GM19023 (cell line): ENCODE data around the gene SLC6A7.

Experiments
- ATAC-seq: cut with Tn5 transposase; IDR thresholded peaks from one replicate; pipeline ENCODE4 v1.9.1; 2021; ENCODE audit warnings: mild to moderate bottlenecking, moderate library complexity; ENCODE audit not compliant: unreplicated experiment

SLC6A7 gene

DNA sequence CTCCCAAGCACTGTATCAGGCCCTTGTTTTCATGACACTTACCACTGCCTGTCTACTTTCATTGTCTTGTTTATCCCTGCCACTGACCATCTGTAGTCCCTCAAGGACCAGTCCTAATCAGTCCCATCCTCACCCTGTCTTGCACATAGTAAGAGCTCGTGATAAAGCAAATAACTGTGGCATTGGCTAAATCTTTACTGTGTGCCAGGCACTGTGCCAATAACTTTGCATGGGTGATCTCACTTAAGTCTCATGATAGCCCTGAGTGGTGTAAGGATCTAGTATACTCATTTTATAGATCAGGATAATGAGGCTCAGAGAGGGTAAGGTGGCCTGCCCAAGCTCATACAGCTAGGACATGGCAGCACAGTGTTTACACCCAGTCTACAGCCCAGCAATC is 17.7 kb upstream of the SLC6A7 start:
- no peak for ATAC-seq

DNA sequence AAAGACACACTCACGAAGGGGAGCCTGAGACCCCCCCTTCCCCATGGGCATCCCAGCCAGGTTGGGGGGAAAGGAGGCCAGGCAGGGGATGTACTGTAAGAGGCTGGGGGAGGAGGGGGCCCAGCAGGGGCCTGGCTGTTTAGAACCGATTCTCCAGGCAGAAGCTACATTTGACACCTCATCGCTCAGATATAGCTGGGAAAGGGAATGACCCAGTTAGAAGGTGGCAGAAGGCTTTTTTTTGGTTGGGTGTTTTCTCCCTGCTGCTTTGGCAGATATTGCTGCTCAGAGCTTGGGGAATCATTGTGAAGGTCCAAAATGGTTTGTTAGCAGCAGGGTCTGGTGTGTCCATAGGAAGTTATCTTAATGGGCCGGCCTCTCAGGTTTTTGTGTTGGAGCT is 17.3 kb upstream of the SLC6A7 start:
- ATAC-seq = no peak

DNA sequence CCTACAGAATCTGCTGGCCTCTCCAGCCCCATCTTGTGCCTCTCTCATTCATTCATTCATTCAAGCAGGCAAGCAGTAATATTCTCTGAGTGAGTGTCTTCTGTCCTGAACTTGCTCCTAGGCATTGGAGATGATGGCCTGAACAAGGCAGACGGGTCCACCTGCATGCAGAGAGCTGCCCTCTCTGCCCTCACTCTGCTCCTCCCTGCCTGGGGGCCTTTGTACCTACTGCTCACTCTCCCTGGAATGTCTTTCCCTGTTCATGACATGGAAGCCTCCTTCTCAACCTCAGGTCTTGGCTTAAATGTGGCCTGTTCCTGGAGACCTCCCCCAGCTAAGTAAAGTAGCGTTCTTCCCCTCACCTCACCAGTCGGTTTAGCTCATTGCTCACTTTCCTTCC is 16.7 kb upstream of the SLC6A7 start:
- no peak for ATAC-seq

DNA sequence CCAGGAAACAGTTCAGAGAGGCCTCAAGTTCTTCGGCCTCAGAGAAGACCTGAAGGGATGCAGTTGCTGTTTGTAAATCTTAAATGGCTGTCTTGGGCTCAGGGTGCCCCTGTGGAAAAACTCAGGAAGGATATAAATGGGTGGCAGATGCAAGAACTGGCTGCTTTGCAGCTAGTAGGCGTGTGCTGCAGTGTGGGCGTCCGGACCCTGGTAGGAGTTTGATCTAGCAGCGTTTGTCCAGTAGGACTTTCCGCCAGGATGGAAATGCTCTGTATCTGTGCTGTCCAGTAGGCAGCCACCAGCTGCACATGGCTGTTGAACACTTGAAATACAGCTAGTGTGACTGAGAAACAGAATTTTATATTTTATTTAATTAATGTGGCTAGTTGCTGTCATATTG is 15.6 kb upstream of the SLC6A7 start:
- no peak for ATAC-seq

DNA sequence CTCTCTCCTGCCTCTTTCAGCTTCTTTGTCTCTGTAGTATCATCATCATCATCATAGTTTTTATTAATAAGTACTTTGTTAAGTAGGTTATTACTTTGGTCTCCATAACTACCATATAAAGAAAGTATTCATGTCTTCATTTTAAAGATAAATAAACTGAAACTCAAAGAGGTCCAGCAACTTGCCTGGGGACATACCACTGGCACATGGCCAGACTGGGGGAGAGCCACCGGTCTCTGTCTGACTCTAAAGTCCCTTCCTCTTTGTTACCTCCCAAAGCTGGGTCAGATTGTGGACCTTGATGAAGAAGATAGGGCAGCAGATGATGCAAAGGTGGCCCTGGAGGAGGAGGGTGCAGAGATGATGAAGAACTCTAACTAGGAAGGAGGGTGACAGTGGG is 14.8 kb upstream of the SLC6A7 start:
- no peak for ATAC-seq

DNA sequence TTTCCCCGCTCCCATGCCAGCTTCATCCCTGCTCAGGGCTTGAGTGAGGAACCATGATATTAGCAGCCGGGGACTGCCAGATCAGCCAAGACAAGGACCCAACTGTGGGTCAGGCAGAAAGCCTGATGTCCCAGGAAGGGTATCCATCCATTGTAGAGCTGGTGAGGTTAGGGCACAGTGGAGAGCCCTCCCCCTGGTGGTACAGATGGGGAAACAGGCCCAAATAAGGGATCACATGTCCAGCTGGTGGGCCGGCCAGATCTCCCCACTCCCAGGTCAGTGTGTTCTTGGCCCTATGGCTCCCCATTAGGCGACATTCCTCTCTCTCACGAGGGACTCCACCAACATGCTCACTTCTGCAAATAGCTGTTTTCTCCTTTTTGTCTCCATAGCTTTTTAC is 14.3 kb upstream of the SLC6A7 start:
- no peak for ATAC-seq

DNA sequence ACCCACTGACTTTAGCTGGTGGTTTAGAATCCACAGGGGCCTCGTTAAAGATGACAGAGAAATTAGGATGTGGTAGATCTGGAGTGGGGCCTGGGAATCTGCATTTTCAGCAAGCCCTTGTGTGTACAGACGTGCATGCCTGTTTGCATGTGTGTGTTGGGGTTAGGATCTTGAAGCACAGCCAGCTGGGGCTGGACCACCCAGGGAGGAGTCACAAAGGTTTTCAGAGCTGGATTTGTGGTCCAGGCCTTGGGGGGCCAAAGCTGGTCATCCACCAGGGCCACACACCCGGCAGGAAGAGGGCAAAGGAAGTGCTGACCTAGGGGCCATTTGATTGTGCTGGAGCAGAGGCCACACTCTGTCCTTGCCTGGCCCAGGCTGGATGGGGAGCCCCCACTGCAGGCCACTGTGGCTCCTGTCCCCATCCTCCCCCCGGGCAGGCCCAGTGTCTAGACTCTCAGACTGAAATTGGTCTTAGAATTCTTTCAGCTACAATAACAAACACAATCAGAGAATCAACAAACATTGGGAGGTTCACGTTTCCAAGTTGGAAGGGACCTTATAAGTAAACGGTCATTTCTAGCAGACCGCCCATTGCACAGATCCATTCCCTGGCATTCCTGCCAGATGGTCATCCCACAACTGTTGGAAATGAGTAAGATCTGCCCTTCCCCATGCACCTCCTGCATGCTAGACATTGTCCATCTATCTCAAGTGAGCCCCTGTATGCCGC is 13.0 kb upstream of the SLC6A7 start:
- ATAC-seq = no peak

DNA sequence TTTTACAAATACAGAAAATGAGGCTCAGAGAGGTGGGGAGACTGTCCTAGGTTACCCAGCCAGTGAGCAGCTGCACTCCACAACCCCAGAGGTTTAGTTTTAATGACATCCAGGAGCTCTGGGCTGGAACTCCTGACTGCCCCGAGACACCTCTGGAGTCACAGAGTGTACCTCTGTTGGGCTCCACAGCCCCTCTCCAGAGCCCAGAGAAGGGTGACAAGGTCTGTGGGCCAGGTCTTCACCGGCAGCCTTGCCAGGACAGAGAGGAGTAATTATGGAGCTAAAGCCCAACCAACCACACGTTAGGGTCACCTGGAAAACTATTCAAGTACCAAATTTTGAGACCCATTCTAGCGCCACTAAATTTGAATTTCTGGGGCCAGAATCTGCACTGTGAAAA is 12.1 kb upstream of the SLC6A7 start:
- ATAC-seq = no peak

DNA sequence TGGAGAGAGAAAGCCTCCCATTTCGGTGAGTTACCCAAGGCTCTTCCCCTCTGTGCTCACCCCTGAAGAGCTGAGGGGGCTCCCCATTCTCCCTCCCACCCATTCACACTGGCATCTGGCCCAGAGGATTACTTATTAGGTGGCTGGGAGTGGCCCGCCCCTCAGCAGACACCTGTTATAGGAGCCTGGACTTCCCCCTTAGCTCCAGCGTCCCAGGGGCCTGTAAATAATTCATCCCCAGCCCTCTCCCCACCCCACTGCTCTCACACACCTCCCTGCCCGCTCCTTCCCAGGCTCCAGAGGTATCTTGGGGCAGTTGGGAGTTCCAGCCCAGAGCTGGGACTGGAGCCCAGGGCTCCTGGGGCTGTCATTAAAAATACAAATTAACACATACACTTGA is 11.6 kb upstream of the SLC6A7 start:
- ATAC-seq = peak; percentile 60

DNA sequence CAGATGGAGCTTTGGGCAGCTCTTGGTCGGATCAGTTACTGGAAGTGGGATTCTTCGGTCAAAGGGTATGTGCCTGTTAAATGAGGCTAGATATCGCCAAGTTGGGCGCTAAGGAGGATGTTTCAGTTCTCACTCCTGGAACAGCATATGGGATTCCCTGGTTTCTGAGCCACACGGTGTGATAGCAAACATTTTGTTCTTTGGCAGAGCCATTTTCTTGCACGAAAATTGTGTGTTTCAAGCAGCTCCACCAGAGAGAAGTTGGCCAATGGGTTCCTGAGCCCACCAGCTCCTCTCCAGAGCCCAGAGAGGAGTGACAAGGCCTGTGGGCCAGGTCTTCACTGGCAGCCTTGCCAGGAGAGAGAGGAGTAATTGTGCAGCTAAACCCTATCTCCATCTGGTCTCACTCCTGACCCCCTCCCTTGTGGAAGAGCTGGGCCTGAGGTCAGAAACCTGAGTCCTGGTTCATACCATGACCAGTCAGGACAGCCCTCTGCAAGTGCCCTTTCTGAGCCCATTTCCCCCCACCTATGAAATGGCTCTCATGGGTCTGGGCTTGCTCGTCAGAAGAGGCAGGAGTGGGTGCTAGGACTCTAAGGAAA is 10.7 kb upstream of the SLC6A7 start:
- ATAC-seq = no peak

DNA sequence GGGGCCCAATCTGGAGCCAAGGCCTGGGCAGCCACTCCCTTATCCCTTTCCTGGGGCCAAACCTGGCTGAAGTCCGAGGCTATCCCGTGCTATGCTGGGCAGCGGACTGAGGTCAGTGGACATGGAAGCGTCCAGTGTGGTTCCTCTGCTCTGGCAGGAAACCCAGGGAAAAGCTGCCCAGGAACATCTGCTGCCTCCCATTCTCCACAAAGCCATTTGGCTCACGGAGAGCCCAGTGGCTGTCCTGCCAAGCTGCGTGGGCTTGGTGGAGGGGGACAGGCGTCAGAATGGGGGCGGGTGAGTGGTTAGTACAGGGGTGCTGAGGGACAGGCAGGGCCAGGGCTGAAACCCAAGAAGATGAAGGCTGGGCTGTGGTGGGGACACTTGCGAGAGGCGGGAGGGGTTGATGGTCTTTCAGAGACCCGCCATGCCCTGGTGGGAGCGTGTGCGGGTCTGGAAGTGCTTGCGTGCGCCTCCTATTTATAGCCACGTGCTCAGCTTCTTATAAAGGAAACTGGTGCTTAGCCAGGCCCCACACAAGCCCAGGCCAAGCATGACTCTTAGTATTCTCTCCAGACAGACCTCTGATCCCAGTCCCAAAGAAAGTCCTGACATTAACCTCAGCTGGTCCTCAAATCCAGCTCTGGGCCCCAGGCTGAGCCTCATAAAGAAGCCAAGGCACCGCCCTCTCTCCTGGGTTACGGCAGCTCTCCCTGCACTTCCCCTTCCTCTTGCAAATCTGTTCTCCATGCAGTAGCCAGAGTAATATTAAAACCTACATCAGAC is 9.4 kb upstream of the SLC6A7 start:
- no peak for ATAC-seq

DNA sequence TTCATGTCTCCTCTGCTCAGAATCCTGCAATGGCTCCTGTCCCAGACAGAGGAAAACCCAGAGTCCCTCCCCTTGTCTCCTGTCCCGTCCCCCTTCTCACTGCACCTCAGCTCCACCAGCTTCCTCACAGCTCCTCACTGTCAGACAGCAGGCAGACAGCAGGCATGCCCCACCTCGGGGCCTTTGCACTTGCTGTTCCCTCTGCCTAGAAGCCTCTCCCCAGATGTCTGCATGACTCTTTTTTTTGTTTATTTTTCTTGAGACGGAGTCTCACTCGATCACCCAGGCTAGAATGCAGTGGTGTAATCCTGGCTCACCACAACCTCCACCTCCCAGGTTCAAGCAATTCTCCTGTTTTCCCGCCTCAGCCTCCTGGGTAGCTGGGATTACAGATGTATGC is 8.8 kb upstream of the SLC6A7 start:
- ATAC-seq = no peak

DNA sequence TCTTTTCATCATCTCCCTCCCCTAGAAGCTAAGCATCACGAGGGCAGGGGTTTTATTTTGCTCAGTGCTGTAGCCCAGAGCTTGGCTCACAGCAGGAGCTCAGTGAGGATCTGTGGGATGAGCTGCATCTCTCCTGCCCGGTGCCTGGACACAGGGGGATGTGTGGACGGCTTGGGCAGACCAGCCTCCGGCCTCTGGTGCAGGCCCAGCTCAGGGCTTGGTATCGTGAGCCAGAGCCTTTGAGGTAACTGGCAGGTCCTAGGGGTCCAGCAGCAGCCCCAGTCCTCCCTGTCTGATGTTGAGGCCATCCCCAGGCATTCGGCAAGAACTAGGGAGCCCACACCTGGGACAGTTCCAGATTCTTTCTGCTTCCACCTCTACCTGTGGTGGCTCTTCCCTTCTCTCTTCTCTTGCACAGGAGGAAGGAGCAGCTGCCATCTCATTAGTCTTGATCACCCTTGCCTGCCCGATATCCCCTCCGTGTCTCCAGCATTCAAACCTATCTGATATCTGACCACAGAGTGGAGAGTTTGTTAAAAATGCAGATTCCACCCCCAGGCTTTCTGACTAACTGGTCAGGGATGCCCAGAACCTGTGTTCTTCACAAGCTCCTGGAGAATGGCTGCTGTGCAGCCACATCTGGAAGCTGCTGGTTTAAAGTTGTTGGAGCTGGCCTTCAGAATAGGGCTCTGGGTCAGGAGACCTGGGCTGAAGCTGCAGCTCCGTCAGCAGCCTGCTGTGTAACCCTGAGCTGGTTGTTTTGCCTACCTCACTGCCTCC is 7.9 kb upstream of the SLC6A7 start:
- no peak for ATAC-seq

DNA sequence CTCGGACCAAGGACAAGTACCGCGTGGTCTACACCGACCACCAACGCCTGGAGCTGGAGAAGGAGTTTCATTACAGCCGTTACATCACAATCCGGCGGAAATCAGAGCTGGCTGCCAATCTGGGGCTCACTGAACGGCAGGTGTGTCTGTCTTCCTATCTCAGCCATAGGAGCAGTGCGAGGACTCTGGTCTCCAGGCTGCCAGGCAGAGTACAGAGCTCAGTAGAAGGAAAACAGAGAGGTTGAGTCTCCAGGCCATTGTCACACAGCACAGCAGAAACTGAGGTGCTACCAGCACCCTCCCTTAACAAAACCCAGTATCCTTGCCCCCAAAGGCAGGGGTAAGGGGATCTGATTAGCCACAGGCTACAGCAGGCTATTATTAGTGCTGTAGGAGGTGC is 7.1 kb upstream of the SLC6A7 start:
- no peak for ATAC-seq

DNA sequence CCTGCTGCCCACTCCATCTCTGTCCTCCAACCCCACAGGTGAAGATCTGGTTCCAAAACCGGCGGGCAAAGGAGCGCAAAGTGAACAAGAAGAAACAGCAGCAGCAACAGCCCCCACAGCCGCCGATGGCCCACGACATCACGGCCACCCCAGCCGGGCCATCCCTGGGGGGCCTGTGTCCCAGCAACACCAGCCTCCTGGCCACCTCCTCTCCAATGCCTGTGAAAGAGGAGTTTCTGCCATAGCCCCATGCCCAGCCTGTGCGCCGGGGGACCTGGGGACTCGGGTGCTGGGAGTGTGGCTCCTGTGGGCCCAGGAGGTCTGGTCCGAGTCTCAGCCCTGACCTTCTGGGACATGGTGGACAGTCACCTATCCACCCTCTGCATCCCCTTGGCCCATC is 6.4 kb upstream of the SLC6A7 start:
- ATAC-seq = no peak

DNA sequence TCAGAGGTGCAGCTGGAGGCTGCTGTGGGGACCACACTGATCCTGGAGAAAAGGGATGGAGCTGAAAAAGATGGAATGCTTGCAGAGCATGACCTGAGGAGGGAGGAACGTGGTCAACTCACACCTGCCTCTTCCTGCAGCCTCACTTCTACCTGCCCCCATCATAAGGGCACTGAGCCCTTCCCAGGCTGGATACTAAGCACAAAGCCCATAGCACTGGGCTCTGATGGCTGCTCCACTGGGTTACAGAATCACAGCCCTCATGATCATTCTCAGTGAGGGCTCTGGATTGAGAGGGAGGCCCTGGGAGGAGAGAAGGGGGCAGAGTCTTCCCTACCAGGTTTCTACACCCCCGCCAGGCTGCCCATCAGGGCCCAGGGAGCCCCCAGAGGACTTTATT is 5.9 kb upstream of the SLC6A7 start:
- no peak for ATAC-seq

DNA sequence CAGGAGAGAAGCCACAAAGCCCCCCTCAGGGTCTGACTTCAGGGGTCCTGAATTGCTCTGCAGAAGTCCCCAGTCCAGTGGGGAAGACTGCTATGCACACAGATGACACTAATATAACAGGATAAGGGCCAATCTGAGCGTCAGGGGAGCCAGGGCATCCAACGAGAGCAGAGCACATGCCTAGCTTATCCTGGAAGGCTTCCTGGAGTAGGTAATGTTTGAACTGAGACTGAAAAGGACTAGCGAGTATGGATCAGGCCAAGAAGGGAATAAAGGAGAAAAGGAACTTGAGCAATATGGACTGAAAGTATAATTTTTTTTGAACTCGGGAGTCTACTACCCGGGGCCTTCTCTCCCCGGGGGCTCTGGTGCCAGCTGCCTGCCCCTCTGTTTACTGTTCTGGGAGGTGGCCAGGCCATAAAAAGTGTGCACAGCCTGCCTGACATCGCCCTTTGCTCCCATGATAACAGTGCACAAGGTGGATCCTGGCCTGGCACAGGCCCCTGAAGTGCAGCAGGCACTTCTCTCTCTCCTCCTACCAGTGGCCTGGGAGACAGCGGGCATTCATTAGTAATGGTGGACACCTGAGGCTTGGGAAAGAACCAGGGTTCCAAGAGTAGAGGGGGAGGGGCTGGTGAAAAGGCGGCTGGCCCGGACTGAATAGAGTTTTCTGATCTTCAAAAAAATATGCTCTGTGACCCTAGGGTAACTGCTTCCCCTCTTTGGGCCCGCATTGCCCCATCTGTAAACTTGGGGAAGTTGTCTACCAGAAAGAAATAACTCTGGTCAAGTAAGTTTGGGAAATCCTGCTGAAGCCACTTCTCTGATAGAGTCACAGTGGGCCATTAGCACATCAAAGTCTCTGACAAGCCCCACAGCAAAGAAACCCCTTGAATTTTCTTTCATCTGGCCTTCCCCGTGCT is 4.6 kb upstream of the SLC6A7 start:
- no peak for ATAC-seq

DNA sequence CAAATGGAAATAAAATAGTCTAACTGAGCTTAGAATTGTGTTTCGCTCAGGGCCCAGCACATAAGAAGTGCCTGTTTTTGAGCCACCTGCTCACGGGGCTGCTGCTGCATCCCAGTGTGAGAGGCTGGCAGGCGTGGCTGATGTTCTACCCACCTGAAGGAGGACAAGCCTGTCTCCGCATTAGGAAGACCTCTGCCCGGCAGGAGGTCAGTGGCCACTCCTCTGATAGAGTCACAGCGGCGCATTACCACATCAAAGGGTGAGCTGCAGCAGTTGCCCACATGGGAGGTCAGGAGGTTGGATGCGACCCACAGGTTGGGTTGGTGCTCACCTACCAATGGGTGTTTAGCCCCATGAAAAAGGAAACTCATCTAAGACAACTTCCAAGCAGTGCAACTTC is 3.7 kb upstream of the SLC6A7 start:
- no peak for ATAC-seq

DNA sequence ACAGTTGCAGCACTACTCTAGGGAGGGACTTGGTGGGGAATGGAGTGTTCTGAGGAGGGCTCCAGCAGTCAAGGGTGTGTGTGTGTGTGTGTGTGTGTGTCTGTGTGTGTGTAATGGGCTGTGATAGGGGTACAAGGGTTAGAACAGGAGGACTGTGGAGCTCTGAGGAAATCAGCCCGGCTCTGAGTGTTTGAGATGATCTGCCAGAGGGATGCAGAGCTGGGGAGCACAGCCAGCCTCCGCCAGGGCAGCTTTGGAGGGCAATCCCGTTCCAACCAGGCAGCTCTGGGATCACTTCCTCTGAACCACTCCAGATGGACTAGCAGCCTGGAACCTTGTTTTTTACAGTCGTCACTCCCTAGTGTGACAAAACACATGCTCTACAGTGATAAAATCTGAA is 3.0 kb upstream of the SLC6A7 start:
- no peak for ATAC-seq

DNA sequence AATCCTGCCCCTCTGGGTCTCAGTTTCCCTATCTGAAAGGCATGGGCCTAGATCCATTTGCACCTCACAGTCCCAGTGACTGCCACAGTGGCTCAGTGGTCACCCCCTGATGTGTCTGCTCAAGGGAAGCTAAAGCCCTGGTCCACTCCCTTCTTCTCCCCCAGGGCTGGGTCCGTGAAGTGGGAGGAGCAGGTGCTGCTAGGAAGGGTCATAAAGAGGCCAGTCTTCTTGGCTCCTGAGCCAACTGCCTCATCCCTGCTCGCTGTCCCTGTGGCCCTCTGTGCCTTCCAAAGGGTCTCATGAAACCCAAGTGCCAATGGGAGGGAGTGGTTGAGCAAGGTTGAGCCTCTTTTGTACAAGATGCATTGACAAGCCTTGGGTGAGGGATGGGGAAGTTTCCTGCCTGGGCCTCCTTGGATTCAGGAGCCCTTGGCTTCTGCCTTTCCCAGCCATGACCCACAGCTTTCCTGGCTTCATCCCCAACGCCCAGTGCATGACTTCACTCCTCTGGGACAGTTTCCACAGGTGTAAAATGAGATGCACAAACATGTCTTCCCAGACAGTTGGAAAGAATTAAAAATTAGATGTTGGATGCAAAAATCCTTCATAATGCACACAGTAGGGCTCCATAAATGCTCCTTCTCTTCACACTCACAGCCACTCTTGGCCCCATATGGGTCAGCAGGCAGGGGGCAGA is 1.6 kb upstream of the SLC6A7 start:
- no peak for ATAC-seq
